DMS153 (cell line): ENCODE data around the gene LDAH.
A peak's percentile ranks its signal among the peaks of the same experiment; 100 is the strongest.

Source experiments
- DNase-seq: peaks from one replicate; lab custom pipeline; 2025; lab: John Stamatoyannopoulos, UW

The LDAH gene

GRCh38 chr2:20635675-20636584 is 187.0 kb downstream of the LDAH start:
- DNase-seq = peak; percentile 59

- no peak for DNase-seq
Observed at GRCh38 chr2:20635113-20635510, 187.8 kb downstream of the LDAH start.

- no peak for DNase-seq
Observed at GRCh38 chr2:20634507-20635112, 188.3 kb downstream of the LDAH start.
